ENCODE measurements around the gene HDAC7.
"Not testable (repeated sequence)": the region's sequence is repeated elsewhere in the genome, so short reads cannot be mapped to it uniquely, and the experiment has no call there.

Gene HDAC7

DNA sequence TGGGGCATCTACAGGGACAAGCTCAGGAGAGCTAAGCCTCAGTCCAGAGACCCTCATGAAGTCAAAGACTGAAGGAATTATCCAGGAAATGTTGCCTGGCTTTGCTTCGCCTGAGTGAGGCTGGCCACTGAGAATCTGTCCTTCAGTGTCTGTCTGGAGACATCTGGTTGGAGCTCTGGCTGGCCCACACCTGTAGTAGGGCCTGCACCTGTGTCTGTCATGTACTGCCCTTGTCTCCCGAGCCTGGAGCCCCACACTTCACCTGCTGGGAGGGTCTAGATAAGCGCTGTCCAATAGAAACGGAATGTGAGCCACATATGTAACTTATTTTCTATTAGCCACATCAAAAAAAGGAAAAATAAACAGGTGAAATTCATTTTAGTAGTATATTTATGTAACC, 9.9 kb upstream of the HDAC7 start:
- no peak for DNase-seq (ENCODE audit: low read depth in 2 of 2)

DNA sequence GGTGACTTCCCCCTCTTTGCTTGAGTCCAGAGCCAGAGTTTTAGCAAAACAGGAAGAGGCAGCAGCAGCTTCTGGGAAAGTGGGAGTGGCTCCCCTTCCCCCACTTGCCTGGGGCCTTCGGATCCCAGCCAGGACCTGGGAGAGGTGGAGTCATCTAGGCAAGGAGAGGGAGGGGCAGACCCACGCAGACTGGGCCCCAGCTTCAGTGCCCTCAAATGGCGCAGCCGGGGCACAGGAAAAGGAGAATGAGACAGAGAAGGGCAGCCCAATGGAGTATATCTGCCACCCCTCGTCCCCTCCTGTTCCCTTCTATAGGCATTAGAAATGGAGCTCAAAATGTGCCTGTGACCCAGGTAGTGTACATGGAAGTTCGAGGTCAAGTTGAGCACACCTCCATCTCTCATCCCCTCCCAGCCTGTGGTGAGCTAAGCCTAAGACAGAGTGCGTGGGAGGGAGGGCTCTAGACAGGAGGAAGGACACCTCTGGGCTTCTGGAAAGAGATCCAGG, 9.3 kb upstream of the HDAC7 start:
- no peak for DNase-seq (ENCODE audit: low read depth in 2 of 2)

DNA sequence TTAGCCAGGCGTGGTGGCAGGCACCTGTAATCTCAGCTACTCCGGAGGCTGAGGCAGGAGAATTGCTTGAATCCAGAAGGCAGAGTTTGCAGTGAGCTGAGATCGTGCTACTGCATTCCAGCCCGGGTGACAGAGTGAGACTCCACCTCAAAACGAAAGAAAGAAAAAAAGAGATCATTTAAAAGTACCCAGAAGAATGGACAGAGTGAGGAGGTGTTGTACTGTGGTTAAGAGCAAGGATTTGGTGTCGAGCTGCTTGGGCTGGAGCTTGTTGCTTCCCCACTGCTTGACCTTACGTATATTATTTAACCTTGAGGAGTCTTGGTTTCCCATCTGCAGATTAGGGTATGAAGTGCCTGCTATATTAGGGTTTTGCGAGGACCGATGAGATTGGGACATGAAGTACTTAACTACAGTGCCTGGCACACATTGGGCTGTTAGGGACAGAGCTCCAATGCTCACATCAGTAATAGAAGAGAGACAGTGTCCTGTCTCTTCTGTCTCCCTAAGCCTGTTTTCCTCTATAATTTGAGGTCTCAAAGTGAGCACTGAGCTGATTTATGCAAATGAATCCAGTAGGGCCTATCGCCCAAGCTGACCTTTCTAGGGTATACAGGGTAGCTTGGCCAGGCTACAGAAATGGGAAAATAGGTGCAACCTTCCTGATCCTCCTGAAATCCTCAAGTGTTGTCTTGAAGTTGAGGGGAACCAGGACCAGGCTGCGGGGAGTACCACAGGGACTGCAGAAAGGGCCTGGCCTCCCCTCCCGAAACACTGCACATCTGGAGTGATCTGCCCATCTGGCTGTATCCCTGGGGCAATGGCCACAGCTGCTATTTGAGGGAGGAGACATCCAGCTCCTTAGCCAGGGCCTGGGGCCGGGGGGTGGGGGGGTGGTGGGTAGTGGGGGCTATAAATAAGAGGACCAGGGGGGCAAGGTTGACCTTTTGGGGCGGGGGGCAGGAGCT, 8.6 kb upstream of the HDAC7 start:
- DNase-seq (ENCODE audit: low read depth in 2 of 2) = no peak

DNA sequence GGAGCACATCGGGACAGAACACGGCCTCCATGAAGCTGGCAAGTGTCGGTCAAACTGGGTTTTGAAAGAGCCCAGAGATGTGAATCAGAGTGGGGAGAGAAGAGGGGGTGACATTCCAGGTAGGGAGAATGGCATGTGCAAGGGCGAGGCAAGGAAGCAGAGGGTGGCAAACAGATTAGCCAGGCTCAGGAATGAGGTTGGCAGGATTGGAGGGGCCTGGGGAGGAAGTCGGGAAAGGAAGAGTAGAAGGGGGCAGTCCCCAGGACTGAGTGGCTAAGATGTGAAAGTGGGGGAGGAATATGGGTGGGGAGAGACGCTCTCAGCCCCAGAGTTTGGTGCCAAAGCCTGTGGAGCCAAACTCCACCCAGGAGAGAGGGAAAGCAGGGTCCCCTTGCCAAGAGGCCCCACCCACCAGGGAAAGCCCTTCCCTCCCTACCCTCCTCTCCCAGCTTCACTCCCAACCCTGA, 5.5 kb upstream of the HDAC7 start:
- no peak for DNase-seq (ENCODE audit: low read depth in 2 of 2)

DNA sequence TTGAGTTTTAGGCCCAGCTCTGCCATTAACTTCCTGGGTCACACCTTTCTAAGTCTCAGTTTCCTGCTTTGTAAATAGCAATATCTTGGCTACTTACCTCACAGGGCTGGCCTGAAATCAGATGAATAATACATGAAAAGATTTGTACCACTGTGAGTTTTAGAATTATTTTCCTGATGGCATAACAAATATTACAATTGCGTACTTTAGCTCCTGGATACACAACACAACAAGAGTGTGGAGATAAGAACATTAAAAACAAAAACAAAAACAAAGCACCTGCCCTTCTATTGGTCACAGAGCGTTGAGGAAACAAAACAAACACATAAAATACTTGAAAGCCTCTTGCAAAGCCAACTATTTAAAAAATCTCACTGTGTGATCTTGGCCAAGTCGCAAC, 4.9 kb upstream of the HDAC7 start:
- no peak for DNase-seq (ENCODE audit: low read depth in 2 of 2)

DNA sequence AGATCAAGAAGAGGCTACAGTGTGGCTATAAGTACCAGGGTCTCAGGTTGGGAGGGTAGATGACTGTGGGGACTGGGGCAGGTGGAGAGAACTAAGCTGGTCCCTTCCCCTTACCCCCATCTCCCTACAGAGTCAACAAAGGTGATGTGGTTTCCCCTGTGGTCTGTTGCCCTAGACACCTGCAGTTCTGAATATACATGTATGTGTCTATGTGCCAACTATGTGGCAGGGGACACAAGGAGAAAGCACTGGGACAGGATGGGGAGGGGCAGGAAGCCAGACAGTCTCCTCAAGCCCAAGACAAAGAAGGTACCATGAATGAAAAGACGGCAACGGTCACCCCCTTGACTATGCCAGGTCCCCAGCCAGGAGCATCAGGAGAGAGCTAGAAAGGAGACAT, 4.5 kb upstream of the HDAC7 start:
- DNase-seq (ENCODE audit: low read depth in 2 of 2) = no peak

DNA sequence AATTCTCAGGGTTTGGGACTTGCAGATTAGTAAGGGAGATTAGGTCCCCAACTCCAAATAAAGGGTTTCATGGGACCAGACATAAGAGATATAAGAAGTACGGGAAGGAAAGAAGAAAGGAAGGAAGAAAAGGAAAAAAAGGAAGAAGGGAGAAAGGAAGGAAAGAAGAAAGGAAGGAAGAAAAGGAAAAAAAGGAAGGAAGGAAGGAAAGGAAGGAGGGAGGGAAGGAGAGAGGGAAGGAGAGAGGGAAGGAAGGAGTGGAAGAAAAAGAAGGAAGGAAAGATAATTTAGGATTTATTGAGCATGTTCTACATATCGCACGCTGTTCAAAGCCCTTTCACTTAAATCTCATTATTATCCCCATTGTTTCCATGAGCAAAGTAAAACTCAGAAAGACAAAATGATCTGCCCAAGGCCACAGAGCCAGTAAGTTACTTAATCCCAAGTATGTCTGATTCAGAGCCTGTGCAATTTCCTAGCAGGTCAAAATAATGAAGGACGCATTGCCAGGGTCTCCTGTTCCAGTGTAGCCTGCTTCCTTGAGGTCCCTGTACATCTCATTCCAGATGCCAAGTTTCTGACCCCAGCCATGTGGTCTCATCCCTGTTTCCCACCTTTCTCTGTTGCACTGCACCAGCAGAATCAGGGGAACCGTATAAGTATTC, 3.9 kb upstream of the HDAC7 start:
- DNase-seq (ENCODE audit: low read depth in 2 of 2) = no peak

DNA sequence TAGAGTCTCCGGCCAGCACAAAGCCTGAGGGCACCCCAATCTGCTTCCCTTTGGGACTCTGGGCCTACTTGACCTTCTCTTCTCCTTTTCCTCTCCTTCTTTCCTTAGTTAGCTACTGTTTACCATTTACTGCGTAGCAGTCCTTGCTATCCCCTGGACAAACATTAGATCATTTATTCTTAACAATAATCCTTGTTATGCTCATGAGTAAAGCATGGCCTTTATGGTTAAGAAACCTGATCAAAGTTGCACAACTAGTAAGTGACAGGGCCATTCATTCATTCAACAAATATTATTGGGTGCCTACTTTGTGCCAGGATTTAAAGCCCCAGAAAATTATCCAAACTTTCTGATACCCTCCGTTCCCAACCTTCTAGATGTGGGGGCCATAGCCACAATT, 3.2 kb upstream of the HDAC7 start:
- no peak for DNase-seq (ENCODE audit: low read depth in 2 of 2)

DNA sequence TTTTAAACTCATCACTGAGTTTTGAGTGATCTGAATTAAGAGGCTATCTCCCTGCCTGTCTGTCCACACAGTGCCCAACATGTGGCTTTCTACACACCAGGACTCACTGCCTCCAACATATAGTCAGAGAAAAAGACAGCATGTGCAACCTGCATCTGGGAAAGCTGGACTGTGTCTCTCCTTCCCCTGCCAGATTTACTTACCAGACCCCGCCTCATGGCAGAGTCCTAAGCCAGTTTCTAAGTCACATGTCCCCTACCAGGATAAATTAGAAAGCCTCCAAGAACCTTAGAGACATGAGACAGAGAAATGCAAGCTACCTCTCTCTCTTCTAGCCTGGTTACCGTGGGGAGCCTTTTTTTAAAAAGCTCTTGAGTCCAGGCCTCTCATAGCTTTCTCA, 2.7 kb upstream of the HDAC7 start:
- DNase-seq (ENCODE audit: low read depth in 2 of 2) = no peak

DNA sequence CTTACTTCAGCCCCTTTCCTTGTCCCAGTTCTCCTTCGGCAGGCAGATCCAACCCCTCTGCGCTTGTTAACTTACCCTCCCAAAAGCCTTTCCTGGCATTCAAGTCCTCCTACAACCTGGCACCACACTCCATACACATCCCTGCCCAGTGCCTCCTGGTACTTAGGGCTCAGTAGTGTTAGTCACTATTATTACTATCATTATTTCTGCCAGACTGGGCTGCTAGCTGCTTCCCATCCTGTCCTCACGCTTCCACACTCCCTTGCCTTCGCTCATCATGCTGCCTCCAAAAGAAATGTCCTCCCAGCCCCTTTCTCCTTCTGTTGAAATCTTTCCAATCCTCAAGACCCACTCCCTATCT, 1.6 kb upstream of the HDAC7 start:
- no peak for DNase-seq (ENCODE audit: low read depth in 2 of 2)

DNA sequence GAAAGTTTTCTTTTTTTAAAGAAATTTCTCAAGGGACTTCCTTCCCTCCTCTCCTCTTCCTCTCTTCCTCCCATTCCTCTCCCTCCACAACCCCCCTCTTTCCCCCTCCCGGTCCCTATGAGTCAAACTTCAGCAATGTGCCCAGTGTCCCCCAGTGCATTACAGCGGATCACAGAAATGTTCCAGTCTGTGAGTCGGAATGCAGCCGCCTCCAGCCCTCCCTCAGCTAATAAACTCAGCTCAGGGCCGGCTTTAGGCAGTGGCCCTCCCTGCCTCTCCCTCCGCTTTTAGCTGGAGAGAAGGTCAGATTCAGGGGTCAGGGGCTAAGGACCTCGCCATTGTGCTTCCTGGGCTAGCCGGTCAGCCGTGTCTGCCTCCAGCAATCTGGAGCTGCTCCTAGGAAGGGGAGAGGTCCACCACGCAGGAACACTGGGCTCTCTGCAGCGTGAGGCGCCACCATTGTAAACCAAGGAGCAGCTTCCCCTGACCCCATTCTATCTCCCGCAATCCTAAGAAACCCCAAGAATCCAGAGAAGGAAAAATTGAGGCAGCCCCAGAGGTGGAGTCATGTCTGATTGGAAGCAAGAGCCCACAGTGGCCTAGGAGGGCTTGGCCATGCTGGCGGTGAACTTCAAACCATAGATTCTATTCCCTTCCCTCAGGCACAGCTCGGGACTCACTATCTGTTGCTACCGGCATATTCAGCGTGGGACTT, 1.1 kb upstream of the HDAC7 start:
- peak; percentile 95 to 96 for DNase-seq (ENCODE audit: low read depth in 2 of 2)

DNA sequence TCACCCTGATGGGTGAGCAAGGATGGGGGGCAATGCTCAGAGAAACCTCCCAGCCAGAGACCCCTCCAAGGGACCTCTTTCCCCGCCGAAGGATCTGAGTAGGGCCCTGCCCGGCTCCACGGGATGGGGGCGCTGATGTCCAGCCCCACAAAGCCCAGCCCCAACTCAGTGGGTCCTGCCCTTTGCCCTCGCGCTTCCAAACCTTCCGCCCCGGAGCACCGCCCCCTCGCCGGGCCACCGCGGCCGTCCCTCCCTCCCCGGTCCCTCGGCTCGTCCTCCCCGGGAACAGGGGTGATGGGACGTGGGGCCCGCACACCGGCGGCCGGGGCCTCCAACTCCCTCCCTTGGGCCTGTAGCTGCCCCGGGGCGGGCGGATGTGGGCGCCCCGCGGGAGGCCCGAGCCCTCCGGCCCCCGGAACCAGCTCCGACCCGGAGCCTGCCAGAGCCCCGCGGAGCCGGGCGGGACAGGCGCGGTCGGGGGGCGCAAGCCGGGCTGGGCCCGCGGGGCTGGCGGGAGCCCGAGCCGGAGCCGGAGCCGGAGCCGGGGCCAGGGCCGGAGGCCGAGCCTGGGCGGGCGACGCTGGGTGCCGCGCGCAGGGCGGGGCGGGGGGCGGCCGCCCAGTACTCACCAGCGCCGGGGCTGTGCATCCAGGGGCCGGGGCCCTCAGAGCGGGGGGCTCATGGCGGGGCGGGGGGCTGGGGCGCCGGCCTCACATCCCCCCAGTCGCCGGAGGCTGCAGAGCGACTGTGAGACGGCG, 386 bp downstream of the HDAC7 start:
- DNase-seq (ENCODE audit: low read depth in 2 of 2) = no peak

DNA sequence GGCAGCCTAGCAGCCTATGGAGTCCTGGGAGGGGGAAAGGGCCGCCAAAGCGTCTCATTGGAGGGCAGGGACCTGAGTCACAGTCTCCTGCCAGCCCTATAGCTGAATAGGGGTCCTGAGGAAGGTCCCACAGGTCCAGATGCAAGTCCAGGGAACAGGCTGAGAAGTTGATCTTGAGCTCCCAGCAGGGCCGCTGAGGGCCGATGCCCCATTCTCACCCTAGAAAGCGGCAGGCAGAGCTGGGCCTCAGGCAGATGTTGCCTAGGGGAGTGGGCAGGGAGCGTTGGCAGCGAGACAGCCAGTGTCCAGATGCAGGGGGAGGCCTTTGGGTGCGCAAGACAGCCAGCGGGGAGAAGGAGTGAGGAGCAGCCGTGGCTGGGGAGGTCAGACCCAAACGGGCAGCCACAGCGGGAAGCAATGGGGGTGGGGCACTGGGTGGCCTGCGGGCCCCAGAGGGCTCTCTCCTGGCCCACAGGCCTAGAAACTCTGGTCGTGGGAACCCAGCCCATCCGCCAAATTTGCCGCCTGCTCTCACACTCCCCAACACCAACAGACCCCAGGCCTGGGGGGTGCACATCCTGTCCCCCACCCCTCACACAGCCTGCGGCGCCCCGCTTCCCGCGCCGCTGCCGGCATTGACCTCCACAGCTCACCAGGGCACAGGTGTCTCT, 1.1 kb downstream of the HDAC7 start:
- no peak for DNase-seq (ENCODE audit: low read depth in 2 of 2)

DNA sequence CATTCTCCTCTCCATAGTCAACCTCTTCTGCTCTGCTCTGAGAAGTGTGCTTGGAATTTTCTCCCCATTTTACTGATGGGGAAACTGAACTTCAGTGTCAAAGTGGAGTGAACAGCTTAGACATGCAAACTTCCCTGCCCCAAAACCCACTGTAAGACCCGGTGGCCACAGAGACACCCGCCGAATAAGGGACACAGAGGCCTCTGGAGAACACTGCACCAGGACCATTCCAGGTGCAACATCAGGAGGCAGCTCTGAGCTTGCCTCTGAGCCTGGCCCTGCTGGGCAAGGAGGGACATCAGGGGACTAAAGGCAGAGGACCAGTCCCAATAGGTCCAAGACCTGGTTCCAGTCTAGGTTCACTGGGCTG, 1.7 kb downstream of the HDAC7 start:
- no peak for DNase-seq (ENCODE audit: low read depth in 2 of 2)

DNA sequence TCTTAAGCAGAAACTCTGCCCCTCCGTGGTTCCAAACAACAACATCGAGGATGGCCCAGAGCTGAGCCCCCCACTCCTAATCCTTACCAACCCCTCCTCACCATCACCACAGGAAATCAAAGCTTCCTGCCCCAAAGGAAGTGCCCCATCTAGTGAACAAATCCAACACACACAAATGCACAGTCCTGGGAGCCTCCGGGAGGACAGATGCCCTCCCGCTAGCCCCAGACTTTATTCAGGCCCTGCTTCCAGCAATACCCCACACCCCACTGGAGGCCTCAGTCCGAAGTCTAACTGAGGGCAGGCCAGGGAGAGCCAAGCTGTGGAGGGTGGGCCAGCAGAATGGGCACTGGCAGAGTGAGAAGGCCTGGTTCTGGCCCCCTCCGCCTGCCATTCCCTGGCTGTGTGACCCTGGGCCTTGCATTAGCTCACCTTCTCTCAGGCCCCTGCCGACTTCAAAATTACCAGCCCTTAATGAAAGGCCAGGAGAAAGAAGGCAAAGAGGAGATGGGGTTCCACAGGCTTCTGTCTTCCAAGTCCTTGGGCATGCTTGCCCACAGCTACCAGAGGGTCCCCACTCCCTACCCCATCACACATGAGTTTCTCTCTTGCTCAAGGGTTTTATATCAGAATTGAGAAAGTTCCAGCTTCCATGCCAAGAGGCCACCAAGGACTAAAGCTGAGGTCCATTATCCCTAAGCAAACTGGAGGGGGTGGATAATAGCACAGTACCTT, 2.3 kb downstream of the HDAC7 start:
- no peak for DNase-seq (ENCODE audit: low read depth in 2 of 2)

DNA sequence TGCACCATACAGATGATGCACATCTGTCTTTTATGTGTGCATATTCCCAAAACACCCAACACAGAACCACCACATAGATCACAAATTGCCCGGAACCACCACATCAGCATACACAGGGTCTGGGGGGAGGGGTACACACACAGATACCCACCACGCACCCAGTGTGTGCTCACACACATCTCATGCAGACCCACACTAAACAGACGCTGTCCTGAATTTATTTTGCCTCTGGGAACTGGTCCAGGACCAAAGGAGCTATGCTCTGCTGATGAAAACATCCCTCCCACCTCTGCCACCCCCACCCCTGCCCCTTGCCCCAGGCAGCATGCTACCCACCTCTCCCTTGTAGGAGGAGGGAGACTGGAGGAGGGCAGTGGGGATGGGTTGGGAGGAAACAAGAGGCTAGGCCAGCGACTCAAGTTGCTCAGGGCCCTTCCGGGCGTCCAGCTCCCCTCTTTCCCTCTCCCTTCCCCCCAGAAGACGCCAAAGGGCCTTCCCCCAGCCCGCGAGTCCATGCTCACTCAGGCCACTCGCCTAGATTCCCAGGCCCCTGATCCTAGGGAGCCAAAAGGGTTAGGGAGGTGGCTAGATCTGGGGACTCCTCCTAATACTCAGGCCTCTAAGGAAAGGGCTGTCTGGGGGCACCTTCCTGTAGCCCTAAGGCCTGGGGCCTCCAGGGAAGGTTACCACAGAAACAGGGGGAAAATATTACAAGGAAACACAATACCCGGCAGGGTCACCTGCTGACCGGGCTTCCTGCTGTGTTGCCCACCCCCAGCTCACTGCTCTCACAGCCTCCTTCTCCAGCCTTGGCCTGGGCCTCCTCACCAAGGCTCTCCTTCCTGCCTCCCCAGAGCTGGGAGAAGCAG, 3.1 kb downstream of the HDAC7 start:
- no peak for DNase-seq (ENCODE audit: low read depth in 2 of 2)

DNA sequence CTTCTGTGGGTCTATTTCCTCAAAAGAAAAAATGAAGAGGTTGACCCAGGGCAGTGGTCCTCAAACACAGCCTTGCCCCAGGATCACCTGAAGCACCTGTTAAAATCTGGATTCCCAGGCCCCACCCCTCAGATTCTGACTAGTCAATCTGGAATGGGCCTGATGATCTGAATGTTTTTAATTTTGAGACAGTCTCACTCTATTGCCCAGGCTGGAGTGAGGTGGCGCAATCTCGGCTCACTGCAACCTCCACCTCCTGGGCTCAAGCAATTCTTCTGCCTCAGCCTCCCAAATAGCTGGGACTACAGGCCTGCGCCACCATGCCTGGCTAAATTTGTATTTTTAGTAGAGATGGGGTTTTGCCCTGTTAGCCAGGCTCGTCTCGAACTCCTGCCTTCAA, 4.3 kb downstream of the HDAC7 start:
- DNase-seq (ENCODE audit: low read depth in 2 of 2) = not testable (repeated sequence)

DNA sequence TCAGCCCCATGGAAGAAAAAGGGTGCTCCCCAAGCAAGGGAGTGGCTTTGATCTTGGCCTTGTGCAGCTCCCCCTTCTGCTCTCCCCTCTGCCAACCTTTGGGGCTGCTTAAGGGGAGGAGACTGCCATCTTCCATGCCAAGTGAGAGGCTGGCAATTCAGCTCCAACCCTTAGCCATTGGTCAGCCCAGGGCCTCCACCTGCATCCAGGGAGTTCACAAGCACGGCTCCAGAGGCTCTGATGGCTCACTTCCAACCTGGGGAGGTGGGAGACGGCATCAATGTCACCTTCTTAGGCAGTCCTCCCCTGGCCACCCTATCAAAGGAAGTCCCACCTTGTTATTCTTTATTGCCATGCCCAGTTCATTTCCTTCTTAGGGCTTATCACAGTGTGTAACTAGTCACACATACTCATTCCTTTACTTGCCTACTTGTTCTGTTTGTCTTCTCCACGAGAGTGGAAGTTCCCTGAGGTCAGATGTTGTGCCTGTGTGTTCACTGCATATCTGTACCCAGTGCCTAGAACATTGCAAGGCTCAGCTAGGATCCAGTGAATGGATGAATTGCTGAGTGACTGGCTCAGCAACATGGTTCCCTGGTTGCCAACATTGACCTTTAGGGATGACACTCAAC, 5.0 kb downstream of the HDAC7 start:
- DNase-seq (ENCODE audit: low read depth in 2 of 2) = no peak

All from fibroblast of skin of left biceps (primary cell).